ENCODE measurements around the gene HJV. TPM values are rescaled to one million over a fixed set of nuclear protein-coding genes. Genes with fewer than 3 reads are reported as not detected.

The HJV gene
- total RNA-seq, 1 experiment from 2014 or later = not detected

GRCh38 chr1:145987926-145988325, 33.6 kb downstream of the HJV start:
- no CpG with 5 or more reads among the region's 1 CpG for WGBS (ENCODE audit: extremely low coverage, insufficient read length, low lambda C conversion rate)
- no peaks in the 10 kb centered on the region for H3K23me2 ChIP-seq (ENCODE audit: insufficient read length, low read depth, low read length, poor library complexity, severe bottlenecking)
- Mint-ChIP-seq H3K27ac (no peak overlapping the region), H3K36me3 (ENCODE audit: insufficient read depth in 1 of 3, low read depth in 3 of 3) (peaks cover 4 to 7% (median 5%) of the 10 kb centered on the region in 3 experiments; a peak in 5 of 7 replicates), H3K27me3 (ENCODE audit: low read depth) (no peaks in the 10 kb centered on the region), H3K4me1 (peaks cover 17 to 29% of the 10 kb centered on the region in 2 experiments), H3K9me3 (no peaks in the 10 kb centered on the region), H3K4me3 (no peak overlapping the region)
- no peaks in the 10 kb centered on the region for H4K20me1 ChIP-seq (ENCODE audit: control insufficient read depth, insufficient read depth, insufficient read length)
- no peak overlapping the region for H2BK20ac ChIP-seq (ENCODE audit: low read depth, low read length, poor library complexity, severe bottlenecking)
- no peak overlapping the region for H2AFZ ChIP-seq (ENCODE audit: low read length)
- no peak overlapping the region for H3T11ph ChIP-seq (ENCODE audit: low read length)
- no peak overlapping the region for H4K5ac ChIP-seq (ENCODE audit: insufficient read length, low read depth, low read length)
- H4K91ac ChIP-seq (ENCODE audit: insufficient read length, low read depth, low read length) = no peak overlapping the region
- no peak overlapping the region for H3K4ac ChIP-seq (ENCODE audit: low read depth, low read length)
- H3K14ac ChIP-seq (ENCODE audit: insufficient read depth, low read length) = no peak overlapping the region
- TF ChIP-seq CTCF (conservative IDR thresholded peaks at IDR 0.05) = no peak
- no peak overlapping the region for H3K27ac ChIP-seq (ENCODE audit: insufficient read length, low read depth, low read length)
- H3K4me2 ChIP-seq (ENCODE audit: insufficient read depth, insufficient read length, low read length) = no peak overlapping the region
- no peak overlapping the region for H3K23ac ChIP-seq (ENCODE audit: insufficient read length, low read depth, low read length)
- no peak overlapping the region for H3K18ac ChIP-seq (ENCODE audit: insufficient read length, low read depth, low read length)
- no peak overlapping the region for H3K56ac ChIP-seq (ENCODE audit: insufficient read length, low read depth, low read length)
- H3K9me3 ChIP-seq (ENCODE audit: control insufficient read depth, low read depth, low read length) = no peaks in the 10 kb centered on the region
- DNase-seq = no peak
- peaks cover 9% of the 10 kb centered on the region; the same call in 1 of the 2 replicates for H3K4me1 ChIP-seq (ENCODE audit: insufficient read depth, low read length)
- H2BK15ac ChIP-seq (ENCODE audit: low read depth, low read length) = no peak overlapping the region
- H3K79me2 ChIP-seq (ENCODE audit: insufficient read depth, low read length) = no peaks in the 10 kb centered on the region
- no peak overlapping the region for H2BK5ac ChIP-seq (ENCODE audit: insufficient read length, low read length)
- no peak overlapping the region for H2AK5ac ChIP-seq (ENCODE audit: insufficient read length, low read length)
- H2BK120ac ChIP-seq (ENCODE audit: low read depth, low read length, poor library complexity, severe bottlenecking) = no peak overlapping the region
- H3K9ac ChIP-seq (ENCODE audit: extremely low read depth, insufficient read length, low read length) = no peak overlapping the region
- H2BK12ac ChIP-seq (ENCODE audit: insufficient read length, low read depth, low read length) = no peak overlapping the region
- H3K27me3 ChIP-seq (ENCODE audit: insufficient read depth, low read length) = no peaks in the 10 kb centered on the region
- no peak overlapping the region for H4K8ac ChIP-seq (replicated peaks; ENCODE audit: insufficient read length, low read depth, low read length)
- H3K79me1 ChIP-seq (ENCODE audit: insufficient read depth, low read depth, low read length, poor library complexity, severe bottlenecking) = no peaks in the 10 kb centered on the region

All from H9 (cell line).